Stomach (tissue), 4 donors: ENCODE data around the gene C1orf141.

Experiments used
- CTCF ChIP-seq, 7 experiments: fragments of 450-650 bp in 4 of 7; fragments of 200-600 bp in 3 of 7; sonication (generic) in 3 of 7; IDR thresholded peaks; one replicate each; pipeline ENCODE4 v1.5.1; 2016 to 2019; ENCODE audit warnings: antibody characterized with exemption in 7 of 7, control low read depth in 2 of 7, mild to moderate bottlenecking in 1 of 7
- POLR2A ChIP-seq, 4 donors: fragments of 450-650 bp; IDR thresholded peaks; one replicate each; pipeline ENCODE4 v1.6.1; 2016; ENCODE audit warnings: antibody characterized with exemption in 4 of 4, control low read depth in 2 of 4, mild to moderate bottlenecking in 1 of 4, moderate library complexity in 1 of 4
- POLR2AphosphoS5 ChIP-seq, 3 donors: sonication (generic); formaldehyde crosslinking; IDR thresholded peaks; one replicate each; pipeline ENCODE4 v1.6.1; 2016; ENCODE audit warnings: antibody characterized with exemption in 3 of 3

- TF ChIP-seq CTCF (IDR thresholded peaks at IDR 0.05) (no peak), POLR2AphosphoS5 (IDR thresholded peaks at IDR 0.05) (peak in 2 of 3 donors; percentile 45 to 81), POLR2A (IDR thresholded peaks at IDR 0.05) (no peak)
These were observed 2.6 kb upstream of the C1orf141 start for GRCh38 chr1:67137307-67137753.
